Stomach smooth muscle (tissue), 2 donors: ENCODE measurements around the gene LDLRAD4.

Experiments used
- H3K27ac ChIP-seq: one replicate; pipeline ENCODE4 v1.7.0; 2013; ENCODE audit warnings: mild to moderate bottlenecking, low read length, inconsistent platforms
- H3K27me3 ChIP-seq, 2 donors: one replicate each; pipeline ENCODE4 v1.7.0; 2013; ENCODE audit warnings: low read length in 2 of 2; ENCODE audit not compliant: insufficient read depth in 2 of 2, control insufficient read depth in 1 of 2
- H3K36me3 ChIP-seq, 2 donors: one replicate each; pipeline ENCODE4 v1.7.0; 2013; ENCODE audit warnings: low read length in 2 of 2; ENCODE audit not compliant: control insufficient read depth in 2 of 2, insufficient read depth in 2 of 2
- H3K4me1 ChIP-seq: one replicate; pipeline ENCODE4 v1.7.0; 2013; ENCODE audit warnings: low read length; ENCODE audit not compliant: control insufficient read depth, insufficient read depth
- H3K4me3 ChIP-seq, 2 donors: one replicate each; pipeline ENCODE4 v1.7.0; 2013; ENCODE audit warnings: low read length in 2 of 2
- H3K9ac ChIP-seq, 2 donors: one replicate each; pipeline ENCODE4 v1.7.0; 2013; ENCODE audit warnings: low read length in 2 of 2, mild to moderate bottlenecking in 1 of 2
- H3K9me3 ChIP-seq, 2 donors: one replicate each; pipeline ENCODE4 v1.7.0; 2013; ENCODE audit warnings: low read length in 2 of 2; ENCODE audit not compliant: control insufficient read depth in 2 of 2
- donor health status: healthy.
- donor health status: Pancreatic carcinoma.

Gene LDLRAD4

DNA sequence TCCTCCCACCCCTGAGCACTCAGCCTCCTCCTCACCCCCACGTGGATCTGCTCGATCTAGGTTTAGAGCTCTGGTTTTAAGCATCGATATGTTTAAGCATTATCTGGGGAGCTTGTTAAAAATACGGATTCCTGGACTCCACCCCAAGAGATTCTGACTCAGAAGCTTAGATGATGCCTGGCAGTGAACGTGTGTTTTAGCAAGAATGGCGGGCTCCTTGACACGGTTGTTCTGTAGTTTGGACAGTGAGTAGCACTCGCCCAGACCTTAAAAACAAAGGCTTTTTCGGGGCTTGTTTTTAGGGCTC, 47.3 kb downstream of the LDLRAD4 start:
- Histone ChIP-seq H3K9me3 (no peaks in the 10 kb centered on the region), H3K4me3 (peak overlapping the region in 1 of 2 donors; percentile 62), H3K27ac (peak overlapping the region; percentile 86), H3K27me3 (no peaks in the 10 kb centered on the region), H3K36me3 (no peaks in the 10 kb centered on the region), H3K4me1 (peaks cover 89% of the 10 kb centered on the region), H3K9ac (peak overlapping the region in 1 of 2 donors; percentile 39)

DNA sequence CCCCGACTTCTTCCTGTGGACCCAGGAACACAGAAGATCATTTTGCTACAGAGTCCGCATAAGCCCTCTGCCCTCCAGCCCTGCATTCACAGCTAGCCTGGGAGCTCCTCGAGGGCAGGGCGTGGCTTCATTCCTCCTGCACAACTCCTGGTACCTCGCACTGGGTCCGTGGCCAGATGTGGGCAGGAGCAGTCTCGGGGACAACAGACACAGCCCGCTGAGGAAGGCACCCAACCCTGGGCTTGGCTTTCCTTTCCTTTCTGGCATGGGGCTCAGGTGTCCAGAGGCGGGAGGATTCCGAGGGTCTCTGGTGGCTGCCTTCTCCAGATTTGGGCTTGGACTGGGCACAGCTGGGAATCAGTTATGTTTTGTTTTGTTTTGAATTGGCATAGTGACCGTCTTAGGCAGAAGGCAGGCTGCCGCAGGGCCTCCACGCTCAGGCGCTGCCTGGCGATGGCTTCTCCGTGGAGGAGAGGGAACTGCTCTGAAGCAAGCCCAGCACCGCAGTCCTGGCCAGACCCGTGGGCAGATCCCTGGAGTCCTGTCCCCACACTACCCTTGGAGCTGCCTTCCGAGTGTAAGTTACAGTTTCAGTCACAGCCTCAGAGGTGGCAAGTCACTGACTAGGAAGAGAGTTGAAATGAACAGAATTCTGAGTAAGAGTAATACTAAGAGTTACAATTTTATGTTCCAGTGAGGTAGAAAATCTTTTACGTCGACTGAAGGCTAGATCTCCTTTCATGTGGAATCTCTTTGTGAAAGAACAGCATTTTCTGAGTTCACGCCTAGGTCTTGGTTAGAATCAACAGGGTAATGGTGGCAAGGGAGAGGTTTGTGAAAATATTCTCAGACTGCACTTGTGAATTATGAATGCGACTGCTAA, 47.9 kb downstream of the LDLRAD4 start:
- H3K4me3 ChIP-seq, result peak overlapping the region; percentile 39 to 62
- peaks cover 88% of the 10 kb centered on the region for H3K4me1 ChIP-seq
- no peaks in the 10 kb centered on the region for H3K9me3 ChIP-seq
- H3K36me3 ChIP-seq, result no peaks in the 10 kb centered on the region
- peak overlapping the region; percentile 39 to 72 for H3K9ac ChIP-seq
- H3K27ac ChIP-seq, result peak overlapping the region; percentile 86
- no peaks in the 10 kb centered on the region for H3K27me3 ChIP-seq

DNA sequence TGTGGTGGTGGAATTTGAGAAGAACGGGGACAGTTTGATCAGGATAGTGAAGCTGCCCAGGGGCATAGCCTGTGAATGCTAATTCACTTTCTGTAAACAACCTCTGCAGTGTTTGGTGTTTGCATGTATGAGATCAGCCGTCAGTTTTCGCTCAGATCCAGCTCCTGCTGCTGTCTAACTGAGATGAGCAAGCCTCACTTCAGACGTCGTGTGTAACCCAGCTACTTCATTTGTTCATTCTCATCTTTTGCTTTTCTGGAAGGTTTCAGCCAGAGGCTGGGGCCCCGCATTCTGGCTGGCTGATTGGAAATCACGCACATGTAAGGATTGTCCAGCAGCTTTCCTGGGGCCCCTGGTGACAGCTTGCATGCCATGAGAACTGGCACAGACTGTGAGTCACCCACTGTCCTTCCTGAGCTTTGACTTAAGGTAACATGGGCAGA, 48.9 kb downstream of the LDLRAD4 start:
- no peaks in the 10 kb centered on the region for H3K9me3 ChIP-seq
- H3K9ac ChIP-seq, result peak overlapping the region; percentile 2 to 48
- H3K36me3 ChIP-seq, result no peaks in the 10 kb centered on the region
- H3K4me1 ChIP-seq, result peaks cover 85% of the 10 kb centered on the region
- no peaks in the 10 kb centered on the region for H3K27me3 ChIP-seq
- H3K4me3 ChIP-seq, result peak overlapping the region; percentile 17 to 62
- H3K27ac ChIP-seq, result peak overlapping the region; percentile 86

DNA sequence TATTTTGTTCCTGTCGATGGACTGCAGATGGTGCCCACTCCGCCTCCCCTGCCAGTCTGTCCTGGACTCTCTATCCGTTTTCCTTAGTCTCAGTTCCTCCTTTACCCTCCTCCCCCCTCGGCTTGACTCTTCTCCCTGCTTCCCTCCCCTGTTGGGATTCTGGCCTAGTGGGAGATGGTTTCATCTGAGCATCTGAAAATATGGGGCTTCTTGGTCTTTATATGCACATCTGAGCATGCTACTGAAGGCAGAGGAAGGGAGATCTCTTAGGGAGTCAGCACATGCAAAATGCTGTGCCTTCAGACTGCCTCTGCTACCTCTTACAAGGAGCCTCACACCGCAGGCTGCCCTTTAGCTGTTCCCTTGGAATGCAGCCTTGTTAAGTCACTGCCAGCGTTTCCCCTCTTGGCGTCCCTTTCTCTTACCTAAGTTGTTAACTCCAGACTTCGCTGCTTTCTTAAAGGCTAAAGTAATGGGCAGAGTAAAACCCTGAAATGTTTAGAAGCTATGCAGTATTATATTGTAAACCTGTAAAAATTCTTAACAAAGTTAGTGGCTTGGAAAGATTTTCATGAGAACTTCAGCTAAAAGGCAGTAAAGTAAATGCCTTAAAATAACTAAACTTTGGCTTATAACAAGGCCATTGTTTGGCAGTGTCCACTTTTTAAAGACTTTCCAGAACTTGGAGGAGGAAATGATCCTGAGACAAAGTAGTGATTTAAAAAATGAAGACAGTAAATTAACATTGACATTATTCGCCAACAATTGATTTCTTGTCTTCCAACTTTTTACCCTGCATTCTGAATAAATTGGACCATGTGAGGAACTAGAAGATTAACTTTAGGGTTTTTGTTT, 49.8 kb downstream of the LDLRAD4 start:
- peak overlapping the region; percentile 86 for H3K27ac ChIP-seq
- no peaks in the 10 kb centered on the region for H3K36me3 ChIP-seq
- H3K9me3 ChIP-seq, result no peaks in the 10 kb centered on the region
- H3K4me1 ChIP-seq, result peaks cover 84% of the 10 kb centered on the region
- peak overlapping the region; percentile 33 to 62 for H3K4me3 ChIP-seq
- peak overlapping the region; percentile 37 to 48 for H3K9ac ChIP-seq
- H3K27me3 ChIP-seq, result no peaks in the 10 kb centered on the region

GRCh38 chr18:13269013-13269280, 50.4 kb downstream of the LDLRAD4 start:
- Histone ChIP-seq H3K36me3 (no peaks in the 10 kb centered on the region), H3K4me3 (peak overlapping the region in 1 of 2 donors; percentile 24), H3K4me1 (peaks cover 84% of the 10 kb centered on the region), H3K27me3 (no peaks in the 10 kb centered on the region), H3K9me3 (no peaks in the 10 kb centered on the region), H3K27ac (peak overlapping the region; percentile 86), H3K9ac (peak overlapping the region in 1 of 2 donors; percentile 36)

DNA sequence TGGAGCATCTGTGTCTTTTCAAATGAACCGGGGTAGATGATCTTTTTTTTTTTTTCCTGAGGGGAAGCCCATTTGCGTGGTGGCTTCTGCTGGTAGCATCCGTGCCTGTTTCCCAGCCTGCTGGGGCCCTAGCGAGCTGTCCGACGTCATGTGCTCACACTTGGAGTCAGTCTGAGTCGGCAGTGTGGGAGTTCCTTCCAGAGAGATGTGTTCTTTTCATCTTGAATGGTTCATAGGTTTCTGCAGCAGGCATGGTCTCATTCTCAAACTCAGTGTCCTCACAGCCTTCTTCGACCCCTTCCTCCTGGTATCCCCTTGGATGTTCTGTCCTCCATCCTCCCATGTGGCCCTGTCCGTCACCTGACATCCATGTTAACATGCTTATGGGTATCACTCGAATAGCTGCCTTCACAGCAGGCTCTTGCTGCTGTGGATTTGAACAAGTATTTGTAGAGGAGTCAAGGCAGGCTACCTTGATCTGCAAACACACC, 51.0 kb downstream of the LDLRAD4 start:
- H3K9ac ChIP-seq, result peak overlapping the region; percentile 36
- H3K27ac ChIP-seq, result peak overlapping the region; percentile 86
- no peaks in the 10 kb centered on the region for H3K27me3 ChIP-seq
- H3K36me3 ChIP-seq, result no peaks in the 10 kb centered on the region
- peak overlapping the region; percentile 24 to 55 for H3K4me3 ChIP-seq
- peaks cover 82% of the 10 kb centered on the region for H3K4me1 ChIP-seq
- H3K9me3 ChIP-seq, result no peaks in the 10 kb centered on the region

DNA sequence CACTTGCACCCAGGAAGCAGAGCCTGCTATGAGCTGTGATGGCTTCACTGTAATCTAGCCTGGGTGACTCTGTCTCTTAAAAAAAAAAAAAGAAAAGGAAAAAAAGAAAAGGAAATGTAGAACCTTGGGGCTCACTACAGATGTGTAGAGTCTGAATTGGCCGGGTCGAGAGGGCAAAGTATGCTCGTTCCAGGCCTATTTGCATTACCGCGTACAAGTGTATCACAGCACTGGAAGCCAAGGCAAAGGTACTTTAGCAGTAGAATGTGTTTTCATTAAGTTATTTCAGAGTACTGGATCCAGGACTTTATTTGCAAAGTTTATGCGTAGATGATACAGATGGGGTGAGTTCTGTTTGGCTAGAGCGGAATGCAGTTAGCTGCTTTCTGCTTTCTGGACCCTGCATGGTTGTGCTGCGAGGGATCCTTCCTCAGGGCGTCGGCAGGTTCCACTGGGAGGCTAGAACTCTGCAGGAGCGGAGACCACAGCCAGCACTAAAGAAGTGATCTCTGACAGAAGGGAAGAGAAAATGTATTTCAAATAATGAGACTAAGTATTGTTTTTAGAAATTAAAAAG, 51.8 kb downstream of the LDLRAD4 start:
- H3K4me1 ChIP-seq, result peaks cover 74% of the 10 kb centered on the region
- peak overlapping the region; percentile 86 for H3K27ac ChIP-seq
- no peak overlapping the region for H3K9ac ChIP-seq

GRCh38 chr18:13271302-13271911, 52.8 kb downstream of the LDLRAD4 start:
- peak overlapping the region; percentile 64 for H3K27ac ChIP-seq
- H3K36me3 ChIP-seq, result no peaks in the 10 kb centered on the region
- H3K4me1 ChIP-seq, result peaks cover 66% of the 10 kb centered on the region
- no peaks in the 10 kb centered on the region for H3K27me3 ChIP-seq
- H3K9ac ChIP-seq, result peak overlapping the region in 1 of 2 donors; percentile 13
- no peak overlapping the region for H3K4me3 ChIP-seq
- H3K9me3 ChIP-seq, result no peaks in the 10 kb centered on the region

More for the DNA sequence above, 51.8 kb downstream of the LDLRAD4 start:
- no peaks in the 10 kb centered on the region for H3K27me3 ChIP-seq
- H3K9me3 ChIP-seq, result no peaks in the 10 kb centered on the region
- H3K36me3 ChIP-seq, result no peaks in the 10 kb centered on the region
- H3K4me3 ChIP-seq, result peak overlapping the region in 1 of 2 donors; percentile 55

- Histone ChIP-seq H3K27me3 (no peaks in the 10 kb centered on the region), H3K36me3 (no peaks in the 10 kb centered on the region), H3K9me3 (no peaks in the 10 kb centered on the region), H3K9ac (no peak overlapping the region), H3K4me3 (no peak overlapping the region), H3K4me1 (peaks cover 67% of the 10 kb centered on the region), H3K27ac (peak overlapping the region; percentile 18)
Measured at GRCh38 chr18:13272416-13272815, 53.9 kb downstream of the LDLRAD4 start.

DNA sequence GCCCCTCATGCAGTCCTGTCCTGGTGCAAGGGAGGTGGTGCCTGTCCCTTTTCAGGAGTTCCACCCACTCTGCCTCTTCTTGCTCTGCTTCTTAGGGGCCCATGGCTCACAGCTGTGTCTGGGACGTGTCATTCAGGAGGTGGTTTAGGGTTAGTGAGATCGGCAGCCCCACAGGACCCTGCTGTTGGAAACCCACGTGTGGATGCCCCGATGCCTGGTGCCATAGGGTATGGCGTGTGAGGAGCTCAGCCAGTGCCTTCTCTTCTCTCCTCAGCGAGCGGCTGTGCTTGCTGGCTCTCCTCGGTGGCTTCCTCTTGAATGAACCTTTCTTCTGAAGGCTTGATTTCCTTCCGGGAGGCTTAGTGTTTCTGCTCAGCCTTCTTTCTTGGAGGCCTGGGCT, 55.2 kb downstream of the LDLRAD4 start:
- no peak overlapping the region for H3K4me3 ChIP-seq

More for the DNA sequence above, 55.2 kb downstream of the LDLRAD4 start:
- no peaks in the 10 kb centered on the region for H3K27me3 ChIP-seq
- no peak overlapping the region for H3K9ac ChIP-seq
- H3K4me1 ChIP-seq, result peaks cover 55% of the 10 kb centered on the region
- H3K27ac ChIP-seq, result peak overlapping the region; percentile 41
- no peaks in the 10 kb centered on the region for H3K9me3 ChIP-seq
- peaks cover 1 to 2% of the 10 kb centered on the region in 2 donors for H3K36me3 ChIP-seq
